Right forelimb (tissue), 1 donor: Measurements from ENCODE around the gene UNC5A.
A peak's percentile ranks its signal among the peaks of the same experiment; 100 is the strongest.

Experiments used
- DNase-seq: peaks from one replicate; pipeline ENCODE4 v3.0.0-alpha.2; 2018

Gene UNC5A

DNA sequence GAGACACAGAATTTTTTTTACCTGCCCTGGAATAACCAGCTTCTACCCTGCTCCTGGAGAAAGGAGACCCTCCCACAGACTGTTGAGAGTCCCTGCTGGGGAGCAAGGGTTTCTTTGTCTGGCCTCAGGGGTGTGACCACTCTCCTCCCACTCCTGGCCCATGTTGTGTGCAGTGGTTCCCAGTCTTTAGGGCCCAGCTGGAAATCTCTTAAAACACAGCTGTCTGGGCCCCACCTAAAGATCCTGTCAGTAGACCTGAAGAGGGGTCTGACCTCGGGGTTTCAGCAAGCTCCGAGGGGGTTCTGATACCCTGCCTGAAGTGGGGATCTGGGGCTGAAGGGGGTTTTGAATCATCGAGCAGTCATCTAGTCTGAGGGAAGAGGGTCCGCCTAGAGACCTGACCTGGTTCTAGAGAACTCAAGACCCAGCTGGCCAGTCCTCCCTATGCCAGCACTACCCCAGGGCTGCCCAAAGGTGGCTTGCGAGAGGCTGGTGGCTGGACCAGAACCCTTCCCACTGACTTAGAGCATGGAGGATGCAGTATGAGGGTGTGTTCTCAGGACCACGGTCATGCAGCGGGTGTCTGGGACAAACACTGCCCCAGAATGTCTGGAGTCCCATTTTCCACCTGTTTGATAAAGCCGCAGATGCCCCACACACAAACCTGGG, 8.1 kb upstream of the UNC5A start:
- DNase-seq, result no peak

DNA sequence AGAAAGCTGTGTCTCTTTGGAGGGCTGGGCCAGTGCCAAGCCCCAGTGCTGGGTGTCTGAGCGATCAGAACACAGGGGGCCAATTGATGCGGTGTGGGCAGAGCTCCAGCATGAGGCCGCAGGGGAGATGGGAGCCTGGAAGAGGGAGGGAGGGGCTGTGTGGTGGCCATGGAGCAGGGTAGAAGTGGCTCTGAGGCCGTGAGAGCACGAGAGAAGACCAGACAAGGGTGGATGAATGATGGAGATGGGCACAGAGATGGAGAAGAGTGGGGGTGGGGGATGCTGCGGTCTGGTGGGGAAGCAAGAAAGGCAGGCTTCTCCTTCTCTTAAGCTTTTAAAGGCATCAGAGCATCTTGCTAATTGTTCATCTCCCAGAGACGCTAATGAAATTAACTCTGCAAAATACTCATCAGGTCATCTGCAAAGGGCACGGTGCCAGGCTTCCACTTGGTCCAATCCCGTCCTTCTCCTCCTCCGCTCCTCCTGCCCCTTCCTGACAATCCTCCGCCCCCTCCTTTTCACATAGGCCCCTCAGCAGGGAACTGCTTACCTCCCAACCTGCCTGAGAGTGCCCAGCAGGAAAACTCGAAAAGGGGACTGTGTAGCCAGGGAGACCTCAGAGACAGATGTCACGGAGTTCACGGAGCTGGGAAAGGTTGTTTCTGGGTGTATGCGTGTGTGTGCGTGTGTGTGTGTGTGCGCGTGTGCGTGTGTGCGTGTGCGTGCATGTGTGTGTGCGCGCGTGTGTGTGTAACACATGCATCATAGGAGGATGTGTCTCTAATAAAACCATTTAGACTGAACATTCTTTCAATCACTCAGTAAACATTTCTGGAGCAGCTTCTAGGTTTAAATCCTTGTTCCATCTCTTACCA, 7.1 kb upstream of the UNC5A start:
- DNase-seq, result no peak

DNA sequence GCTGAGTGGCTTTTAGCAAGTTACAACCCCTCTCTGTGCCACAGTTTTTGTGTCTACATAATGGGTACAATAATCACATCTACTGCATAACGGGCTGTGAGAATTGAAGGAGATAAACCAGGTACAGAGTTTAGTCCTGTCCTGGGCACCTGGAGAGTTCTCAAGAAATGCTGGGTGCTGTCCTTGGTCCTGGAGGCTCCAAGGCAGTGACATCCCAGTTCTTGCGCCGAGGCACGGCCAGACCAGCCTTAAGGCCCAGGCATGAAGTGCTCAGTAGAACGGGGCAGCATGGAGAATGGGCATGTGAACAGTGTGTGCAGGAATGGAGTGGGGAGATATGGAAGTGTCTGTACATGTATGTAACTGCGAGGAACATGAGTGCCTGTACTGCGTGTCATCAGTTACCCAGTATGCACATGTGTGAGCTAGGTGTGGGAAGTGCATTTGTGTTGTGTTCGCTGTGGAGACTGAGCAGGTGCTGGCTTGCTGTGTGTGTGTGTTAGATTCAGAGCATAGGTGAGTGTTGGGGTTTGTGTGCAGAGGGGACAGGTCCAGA, 6.3 kb upstream of the UNC5A start:
- no peak for DNase-seq

DNA sequence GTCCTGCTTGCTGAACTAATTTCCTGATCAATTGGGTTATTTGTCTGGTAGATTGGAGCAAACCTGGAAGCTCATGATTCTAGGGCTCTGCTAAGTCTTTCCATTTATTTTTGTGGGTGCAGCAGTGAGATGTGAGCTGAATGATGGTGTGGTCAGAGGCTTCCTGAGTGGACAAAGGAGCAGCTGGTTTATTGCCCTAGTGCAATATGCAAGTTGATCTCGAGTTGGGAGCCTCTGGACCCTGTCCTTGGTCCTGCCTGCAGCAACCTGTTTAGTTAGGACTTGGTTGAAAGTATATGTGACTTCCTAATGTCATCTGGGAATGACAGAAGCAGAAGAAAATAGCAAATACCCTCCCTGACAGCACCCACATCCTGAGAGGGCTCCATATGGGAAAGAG, 4.2 kb upstream of the UNC5A start:
- DNase-seq, result no peak

DNA sequence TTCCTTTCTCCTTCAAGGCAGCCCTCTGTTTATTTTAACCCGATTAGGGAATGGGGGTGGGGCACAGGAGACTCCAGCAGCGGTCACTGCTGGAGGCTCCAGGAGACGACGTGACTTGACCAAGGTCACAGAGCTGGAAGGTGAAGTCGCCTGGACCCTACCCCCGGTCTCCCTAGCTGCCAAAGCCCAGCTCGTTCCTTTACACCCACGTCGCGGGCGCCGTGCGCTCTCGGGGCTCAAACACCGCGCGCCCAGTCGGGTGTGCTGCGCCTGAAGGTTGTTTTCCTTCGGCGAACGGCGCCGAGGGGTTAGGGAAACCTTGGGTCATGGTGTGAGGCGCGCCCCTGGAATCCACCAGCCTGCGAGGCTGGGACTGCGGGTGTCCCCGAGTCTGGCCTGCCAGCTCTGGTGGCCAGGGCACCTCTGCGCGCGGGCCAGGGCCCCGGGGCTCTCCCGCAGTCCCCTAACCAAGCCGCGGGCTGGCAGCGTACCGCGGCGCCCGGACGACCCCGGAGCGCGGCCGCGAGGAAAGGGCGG, 747 bp upstream of the UNC5A start:
- DNase-seq, result no peak

DNA sequence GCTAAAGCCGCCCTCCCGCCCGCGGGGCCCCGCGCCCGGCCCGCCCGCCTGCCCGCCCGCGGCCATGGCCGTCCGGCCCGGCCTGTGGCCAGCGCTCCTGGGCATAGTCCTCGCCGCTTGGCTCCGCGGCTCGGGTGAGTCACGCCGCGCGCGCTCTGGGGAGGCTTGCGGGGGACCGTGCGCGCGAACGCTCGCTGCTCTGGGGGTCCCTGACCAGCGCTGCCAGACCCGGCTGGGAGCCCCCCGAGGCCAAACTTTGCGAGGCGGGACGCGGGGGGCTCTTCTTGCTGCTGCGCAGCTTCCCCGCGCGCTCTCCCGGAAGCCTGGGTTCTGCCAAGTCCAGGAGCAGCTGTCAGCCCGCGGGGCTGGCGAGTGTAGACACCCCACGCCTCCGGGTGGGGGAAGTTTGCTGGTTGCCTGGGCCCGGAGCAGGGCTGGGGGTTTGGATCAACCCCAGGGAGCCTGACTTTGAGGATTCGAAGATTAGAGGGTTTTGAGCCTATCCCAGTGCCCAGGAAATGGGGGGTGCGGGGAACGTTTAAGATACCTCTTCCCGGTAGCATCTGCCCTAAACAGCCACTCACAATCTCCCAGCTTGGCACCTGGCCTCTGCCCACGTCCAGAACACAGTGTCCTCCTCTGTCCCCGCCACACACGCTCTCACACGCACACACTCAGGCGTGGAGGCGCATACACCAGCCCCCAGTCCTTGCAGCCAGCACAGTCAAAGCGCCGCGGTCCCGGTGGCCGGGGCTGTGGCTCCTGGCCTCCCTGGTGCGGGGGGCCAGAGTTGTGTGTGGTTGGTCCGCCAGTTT, 535 bp downstream of the UNC5A start:
- no peak for DNase-seq

DNA sequence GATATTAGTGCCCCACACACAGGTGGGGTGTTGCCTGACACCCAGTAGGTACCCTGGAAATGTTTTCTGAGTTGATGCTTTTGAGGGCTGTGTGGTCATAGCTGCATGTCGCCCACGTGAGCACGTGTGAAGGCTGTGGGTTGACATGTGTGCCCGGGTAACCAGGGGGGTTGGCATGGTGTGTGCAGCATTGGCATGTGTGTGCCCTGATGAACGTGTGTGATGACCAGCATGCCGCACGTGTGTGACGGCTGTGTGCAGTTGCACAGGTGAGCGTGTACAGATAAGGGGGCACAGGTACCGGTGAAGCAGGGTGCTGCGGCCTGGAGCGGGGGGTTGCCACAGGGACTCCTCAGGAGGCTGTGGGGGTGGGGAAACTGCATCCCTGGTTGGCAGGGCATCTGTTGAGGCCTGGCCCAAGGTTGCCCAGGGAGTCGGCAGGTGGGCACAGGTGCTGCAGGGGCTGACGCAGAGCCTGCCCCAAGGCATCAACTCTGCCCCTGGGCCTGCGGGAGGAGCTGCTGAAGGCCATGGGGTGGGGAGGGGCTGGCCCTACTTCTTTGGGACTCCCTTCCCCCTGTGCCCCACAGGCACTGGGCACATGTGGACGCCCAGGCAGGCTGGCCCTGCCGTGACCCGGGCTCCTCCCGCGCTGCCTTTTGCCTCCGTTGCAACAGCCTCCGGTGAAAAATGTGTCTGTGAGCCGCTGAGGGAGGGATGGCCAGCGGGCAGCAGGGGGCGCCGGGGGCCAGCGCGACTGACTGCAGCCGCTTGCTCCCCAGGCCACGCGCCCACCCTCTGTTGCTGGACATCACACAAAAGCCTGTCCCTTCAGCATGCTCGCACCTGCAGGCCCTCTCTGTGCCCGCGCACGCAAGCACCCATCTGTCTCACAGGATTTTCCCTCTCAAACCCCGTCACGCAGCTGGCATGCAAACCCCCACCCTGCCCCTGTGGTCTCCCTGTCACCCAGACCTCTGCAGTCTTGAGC, 2.2 kb downstream of the UNC5A start:
- DNase-seq, result peak; percentile 65

DNA sequence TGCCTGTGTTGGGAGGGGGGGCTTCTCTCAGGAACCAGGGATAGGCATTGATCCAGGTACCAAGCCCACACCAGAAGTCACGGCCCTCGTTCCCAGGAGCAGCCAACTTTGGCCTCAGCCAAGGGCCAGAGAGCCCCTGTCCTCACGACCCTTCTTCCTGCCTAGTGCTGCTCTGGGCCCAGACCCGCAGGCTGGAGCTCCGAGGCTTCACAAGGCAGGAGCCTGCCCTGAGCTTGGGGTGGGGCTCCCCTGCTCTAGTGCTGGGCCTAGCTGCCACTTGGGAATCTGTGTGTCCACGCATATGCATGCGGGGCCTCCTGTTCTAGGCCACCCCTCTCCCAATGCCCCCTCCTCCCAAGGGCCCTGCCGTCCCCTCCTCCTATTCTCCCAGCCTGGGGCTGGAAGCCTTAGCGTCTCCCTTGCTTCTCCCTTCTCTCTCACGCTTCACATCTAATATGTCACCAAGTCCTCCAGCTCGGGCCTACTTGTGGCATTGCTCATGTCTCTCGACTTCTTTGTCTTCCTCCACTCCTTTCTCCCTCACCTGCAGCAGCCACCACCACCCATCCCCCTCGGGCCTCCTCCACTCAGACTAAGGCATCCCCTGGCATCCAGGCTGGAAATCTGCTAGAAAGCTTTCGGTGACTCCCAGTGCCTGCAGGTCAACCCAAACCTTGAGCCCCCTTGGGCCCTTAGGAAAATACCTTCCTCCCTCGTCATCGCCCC, 3.4 kb downstream of the UNC5A start:
- DNase-seq, result no peak

DNA sequence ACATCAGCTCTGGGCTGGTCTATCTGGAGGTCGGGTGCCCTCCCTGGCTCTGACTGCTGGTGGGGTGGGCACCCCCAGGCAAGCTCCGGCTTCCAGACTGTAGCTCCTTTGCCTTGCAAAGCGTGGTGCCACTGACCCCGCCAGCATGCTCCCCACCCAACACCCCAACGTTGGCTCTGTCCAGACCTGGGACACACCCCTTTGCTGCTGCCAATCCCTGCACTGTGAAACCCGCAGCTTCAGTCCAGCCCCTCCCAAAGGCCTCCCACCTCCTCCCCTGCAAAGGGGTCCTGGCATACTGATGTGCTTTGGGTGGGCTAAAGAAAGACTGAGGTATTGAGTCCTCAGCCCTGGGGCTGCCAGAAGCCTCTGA, 3.9 kb downstream of the UNC5A start:
- no peak for DNase-seq

DNA sequence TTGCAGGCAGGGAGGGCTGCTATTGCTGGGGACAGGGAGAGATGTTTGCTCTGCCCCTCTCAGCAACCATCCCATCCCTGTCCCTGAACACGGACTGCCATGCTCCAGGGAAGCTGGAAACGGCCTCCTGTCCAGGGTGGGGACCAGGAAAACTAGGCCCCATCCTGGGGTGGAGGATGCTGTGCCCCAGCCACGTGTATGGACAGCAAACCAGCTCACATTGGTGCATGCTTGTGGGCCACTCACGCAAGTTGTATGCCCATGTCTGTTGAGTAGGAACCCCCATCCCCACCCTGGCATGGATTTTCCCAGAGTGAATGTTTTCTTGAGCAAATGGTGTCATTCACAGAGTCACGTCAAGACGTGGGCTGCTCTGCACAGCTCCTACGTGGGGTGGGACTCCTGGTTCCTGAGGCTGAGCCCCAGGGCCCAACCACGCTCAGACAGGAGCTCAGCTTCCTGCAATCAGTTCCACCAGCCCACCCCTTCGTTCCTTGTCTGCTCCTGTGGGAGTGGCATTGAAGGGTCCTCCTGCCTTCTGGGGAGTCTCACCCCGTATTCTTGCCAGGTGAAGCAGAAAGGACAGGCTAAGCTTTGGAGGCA, 4.6 kb downstream of the UNC5A start:
- no peak for DNase-seq

DNA sequence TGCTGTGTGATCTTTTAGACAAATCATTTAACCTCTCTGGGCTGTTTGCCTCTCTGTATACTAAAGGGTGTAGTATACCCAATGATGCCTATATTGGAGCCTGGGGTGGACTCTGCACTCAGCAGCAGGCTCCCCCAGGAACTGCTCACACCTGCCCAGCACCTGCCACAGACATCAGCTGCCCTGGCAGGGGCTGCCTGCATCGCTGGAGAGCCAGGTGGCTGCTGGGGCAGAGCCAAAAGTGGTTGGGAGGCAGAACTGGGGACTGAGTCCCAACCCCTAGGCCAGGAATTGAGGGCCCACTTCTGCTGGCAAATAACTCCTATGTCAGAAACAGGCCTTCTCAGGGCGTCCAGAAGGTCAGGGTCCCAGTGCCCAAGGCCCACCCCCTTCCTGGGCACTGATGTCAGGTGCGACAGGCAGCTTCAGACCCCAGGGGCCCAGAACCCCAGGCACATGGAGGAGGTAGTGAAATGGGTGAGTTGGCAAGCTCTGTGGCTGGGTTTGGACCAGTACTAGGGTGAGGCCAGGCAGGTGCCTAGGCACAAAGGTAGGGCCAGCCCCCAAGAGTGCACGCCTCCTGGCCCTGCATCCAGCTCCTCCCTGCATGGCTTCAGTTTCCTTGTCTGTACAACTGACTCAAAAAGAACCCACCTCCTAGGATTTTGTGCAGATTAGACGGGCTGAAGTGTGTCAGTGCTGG, 5.8 kb downstream of the UNC5A start:
- no peak for DNase-seq

DNA sequence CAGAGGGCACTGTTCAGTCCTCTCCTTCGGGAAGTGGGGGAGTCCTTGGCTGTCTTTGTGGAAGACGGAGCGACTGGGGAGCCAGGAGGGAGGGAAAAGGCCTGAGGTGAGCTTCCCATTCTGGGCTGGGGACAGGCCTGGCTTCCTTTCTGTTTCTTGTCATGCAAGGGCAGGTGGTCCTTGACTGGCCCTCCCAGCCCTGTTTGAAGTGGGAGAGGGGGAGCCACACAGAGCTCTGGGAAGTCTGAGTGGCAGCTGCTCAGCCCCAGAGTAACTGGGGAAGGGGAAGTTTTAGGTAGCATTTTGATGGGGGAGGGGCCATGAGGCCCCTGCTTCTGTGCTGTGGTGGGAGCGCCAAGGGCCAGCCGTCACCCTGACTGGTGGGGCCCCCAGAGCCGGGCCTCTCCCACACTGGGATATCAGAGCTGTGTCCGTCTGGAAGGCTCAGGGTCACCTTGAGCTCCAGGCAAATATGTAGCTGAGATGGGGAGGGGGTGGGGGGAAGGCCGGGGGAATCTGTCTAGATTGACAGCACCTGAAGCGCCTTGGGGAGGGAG, 6.5 kb downstream of the UNC5A start:
- DNase-seq, result no peak

DNA sequence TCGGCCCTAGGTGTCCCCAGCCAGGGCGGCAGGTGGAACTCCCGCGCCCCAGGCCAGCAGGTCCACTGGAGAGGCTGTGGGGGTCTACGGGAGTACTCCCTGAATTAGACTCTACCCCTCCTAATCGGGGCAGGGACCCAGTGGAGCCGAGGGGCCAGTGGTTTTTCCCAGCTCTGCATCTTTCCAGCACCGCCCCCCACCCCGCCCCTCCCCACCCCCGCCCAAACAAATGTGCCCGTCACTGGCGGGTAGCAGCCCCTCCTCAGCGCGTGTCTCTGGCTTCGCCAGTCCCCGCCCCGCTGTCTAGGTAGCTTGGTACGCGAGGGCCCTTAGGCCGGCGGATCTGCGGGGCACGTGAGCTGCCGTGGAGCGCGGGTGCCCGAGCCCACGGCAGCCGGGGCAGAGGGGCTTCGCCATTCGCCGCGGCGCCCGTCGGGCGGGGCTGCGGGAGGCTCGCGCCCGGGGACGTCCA, 7.0 kb downstream of the UNC5A start:
- no peak for DNase-seq

DNA sequence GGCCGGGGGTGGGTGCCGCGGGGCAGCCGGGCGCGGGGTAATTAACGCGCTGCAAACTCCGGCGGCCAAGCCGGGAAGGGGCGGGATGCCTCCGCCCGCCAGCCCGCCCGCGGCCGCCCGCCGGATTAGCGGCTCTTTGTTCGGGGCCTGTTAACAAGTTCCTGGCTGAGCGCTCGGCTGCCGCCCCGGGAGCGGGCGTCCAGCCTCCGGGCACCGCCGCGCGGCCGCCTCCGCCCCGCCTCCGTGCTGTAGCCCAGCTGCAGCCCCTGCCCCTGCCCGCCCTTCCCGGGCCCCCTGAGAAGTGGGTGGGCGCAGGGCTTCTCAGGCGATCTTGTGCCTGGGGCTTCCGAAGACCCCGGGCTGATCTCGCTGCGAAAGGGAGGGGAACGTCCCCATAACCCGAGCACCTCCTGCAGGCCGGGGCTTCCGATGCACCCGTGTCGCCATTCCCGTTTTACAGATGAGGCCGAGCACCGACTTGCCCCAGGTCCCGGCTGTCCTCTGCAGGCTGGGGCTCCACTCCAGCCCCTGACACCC, 7.5 kb downstream of the UNC5A start:
- DNase-seq, result no peak

DNA sequence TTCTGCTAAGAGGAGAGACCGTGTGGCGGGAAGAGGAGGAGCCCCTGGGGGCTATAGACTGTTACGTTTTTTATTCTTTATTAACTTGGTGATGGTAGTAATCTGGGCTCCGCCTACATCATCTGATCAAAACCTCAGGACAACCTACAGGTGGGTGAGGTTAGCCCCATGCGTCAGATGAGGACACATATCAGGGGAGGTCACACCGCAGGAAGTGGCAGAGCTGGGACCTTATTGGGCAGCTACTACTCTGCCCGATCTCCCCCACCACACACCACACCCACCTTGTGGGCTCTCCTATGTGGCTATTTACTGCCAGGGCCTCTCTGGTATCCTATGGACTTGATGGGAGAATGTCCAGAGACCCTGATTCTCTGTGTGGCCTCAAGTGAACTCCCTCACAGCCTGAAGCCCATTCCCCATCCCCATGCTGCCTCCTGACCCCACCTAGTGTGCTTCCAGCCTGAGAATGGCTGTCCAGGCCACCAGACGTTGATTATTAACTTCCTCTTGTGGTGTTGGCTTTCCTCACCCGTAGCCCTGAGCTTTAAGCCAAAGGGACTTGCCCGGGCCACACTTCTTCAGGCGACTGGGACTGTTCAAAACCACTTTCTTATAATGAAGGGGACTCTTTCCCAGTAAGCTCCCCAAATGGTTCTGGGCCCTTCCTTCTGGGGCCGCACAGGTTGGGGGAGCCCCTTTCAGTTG, 8.2 kb downstream of the UNC5A start:
- DNase-seq, result no peak

DNA sequence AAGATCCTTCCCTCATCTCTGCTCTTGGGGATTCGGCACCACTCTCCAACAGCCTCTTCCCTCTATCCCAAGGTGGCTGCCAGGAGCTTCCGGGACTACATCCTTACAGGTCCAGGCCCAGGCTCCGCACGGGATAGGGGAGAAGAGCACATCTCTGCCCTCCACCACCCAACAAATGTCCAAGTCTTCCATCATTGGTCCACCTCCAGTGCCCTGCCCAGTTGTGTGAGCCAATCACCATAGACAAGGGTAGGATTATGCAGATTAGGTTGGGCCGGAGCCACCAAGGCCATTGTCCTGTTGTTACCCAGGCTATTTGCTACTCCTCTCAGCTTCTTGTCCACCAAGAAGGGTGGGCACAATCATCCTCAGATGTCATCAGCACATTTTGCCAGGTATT, 9.1 kb downstream of the UNC5A start:
- DNase-seq, result no peak

DNA sequence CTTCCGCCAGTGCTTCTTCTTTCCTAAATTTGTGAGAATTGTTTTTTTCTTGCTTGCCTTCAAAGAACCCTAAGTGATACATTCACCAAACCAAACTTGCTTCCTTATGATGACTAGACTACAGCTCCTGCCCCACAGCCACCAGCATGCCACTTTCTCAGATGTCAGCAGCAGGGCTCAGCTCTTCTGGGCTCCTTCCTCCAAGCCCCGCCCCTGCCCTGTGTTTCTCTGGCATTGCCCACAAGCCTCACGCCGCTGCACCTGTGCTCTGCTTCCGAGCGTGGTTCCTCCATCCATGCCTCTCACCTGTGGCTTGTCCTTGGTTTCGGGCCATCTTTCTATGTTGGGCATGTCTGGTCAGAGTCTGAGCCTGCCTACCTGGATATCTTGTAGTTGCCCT, 10.6 kb downstream of the UNC5A start:
- no peak for DNase-seq

DNA sequence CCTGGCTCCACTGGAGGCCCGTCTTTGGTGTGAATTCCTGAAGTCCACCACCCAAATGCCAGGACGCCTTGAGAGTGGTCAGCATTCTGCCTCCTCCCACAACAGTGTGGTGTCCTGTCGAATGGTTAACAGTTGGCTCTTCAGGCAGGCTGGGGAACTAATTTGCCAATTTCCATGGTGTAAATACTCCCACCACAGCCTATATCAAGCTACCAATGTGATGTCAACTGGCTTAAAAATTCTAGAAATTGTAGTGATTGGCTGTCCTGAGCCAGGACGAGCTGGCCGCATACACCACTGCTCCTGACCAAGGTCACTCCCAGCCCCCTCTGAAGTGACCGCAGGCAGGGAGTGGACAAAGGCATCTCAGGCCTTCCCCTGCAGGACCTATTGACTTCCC, 11.1 kb downstream of the UNC5A start:
- DNase-seq, result no peak
